Thyroid gland (tissue), 4 donors: ENCODE measurements around the gene CNDP2.

Experiments
- POLR2A ChIP-seq, 2 donors: fragments of 450-650 bp; IDR thresholded peaks; one replicate each; pipeline ENCODE4 v1.6.1; 2017; ENCODE audit warnings: antibody characterized with exemption in 2 of 2, mild to moderate bottlenecking in 2 of 2, moderate library complexity in 1 of 2
- TF ChIP-seq, protein P1 (sequence below), 6 experiments: fragments of 200-600 bp in 3 of 6; fragments of 450-650 bp in 3 of 6; sonication (generic) in 3 of 6; IDR thresholded peaks; one replicate each; pipeline ENCODE4 v1.5.1; 2016 to 2019; ENCODE audit warnings: antibody characterized with exemption in 6 of 6, mild to moderate bottlenecking in 2 of 6, inconsistent platforms in 1 of 6, moderate library complexity in 1 of 6

DNA sequence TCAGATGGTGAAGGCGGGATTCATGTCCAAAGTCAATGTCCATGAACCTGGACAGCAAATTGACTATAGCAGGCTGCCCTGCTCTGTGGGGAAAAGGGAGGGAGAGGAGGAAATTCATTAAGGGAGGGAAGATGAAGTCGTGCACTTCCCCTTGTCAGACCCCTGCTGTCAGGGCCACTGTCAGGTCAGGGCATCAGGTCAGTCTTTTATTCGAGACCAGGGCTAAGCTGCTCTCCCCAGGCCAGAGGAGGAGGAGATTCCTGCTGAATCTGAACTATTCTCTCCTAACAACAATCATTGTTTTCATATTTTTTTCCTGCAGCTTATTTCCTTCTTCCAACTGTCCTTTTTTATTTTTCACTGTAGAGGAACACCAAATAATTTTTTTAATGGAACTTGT lies 55.3 kb downstream of the CNDP2 start:
- TF ChIP-seq, protein P1, sequence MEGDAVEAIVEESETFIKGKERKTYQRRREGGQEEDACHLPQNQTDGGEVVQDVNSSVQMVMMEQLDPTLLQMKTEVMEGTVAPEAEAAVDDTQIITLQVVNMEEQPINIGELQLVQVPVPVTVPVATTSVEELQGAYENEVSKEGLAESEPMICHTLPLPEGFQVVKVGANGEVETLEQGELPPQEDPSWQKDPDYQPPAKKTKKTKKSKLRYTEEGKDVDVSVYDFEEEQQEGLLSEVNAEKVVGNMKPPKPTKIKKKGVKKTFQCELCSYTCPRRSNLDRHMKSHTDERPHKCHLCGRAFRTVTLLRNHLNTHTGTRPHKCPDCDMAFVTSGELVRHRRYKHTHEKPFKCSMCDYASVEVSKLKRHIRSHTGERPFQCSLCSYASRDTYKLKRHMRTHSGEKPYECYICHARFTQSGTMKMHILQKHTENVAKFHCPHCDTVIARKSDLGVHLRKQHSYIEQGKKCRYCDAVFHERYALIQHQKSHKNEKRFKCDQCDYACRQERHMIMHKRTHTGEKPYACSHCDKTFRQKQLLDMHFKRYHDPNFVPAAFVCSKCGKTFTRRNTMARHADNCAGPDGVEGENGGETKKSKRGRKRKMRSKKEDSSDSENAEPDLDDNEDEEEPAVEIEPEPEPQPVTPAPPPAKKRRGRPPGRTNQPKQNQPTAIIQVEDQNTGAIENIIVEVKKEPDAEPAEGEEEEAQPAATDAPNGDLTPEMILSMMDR (IDR thresholded peaks at IDR 0.05): no peak
- TF ChIP-seq POLR2A (IDR thresholded peaks at IDR 0.05): no peak
